Caco-2 (cell line): ENCODE measurements around the gene PAX7. TPM values are rescaled to one million over a fixed set of nuclear protein-coding genes. Genes with fewer than 3 reads are reported as not detected.

Source experiments
- BruUV-seq: library from RNA; stranded (reverse); fragments of 400-500 nt; replicated peaks from 2 replicates; lab custom pipeline; 2021; lab: Mats Ljungman, UMichigan
- CTCF ChIA-PET: fragments of 300-600 bp; sonication (Branson Sonifier 250); formaldehyde crosslinking; loops from one replicate; lab custom pipeline; 2022; ENCODE audit warnings: antibody characterized with exemption; lab: Charles Lee
- POLR2A ChIA-PET: fragments of 300-600 bp; sonication (Branson Sonifier 250); formaldehyde crosslinking; loops from one replicate; lab custom pipeline; 2022; ENCODE audit warnings: antibody characterized with exemption; lab: Charles Lee
- DNase-seq, 2 experiments: peaks; one replicate each; pipeline versions ENCODE4 v3.0.0 to v3.0.0-alpha.2; 2020 to 2022
- H3K27me3 ChIP-seq: replicated peaks from 2 replicates; pipeline ENCODE4 v1.6.0; 2011; ENCODE audit warnings: low read length; ENCODE audit not compliant: control insufficient read depth, insufficient read depth
- H3K36me3 ChIP-seq: 2 replicates; pipeline ENCODE4 v1.5.1; 2011; ENCODE audit warnings: low read length; ENCODE audit not compliant: control insufficient read depth, insufficient read depth
- H3K4me1 ChIP-seq: fragments of 250-450 bp; sonication (Bioruptor Pico); 2 replicates; pipeline ENCODE4 v1.5.1; 2020; ENCODE audit warnings: mild to moderate bottlenecking
- H3K4me3 ChIP-seq: 2 replicates; pipeline ENCODE4 v1.5.1; 2011; ENCODE audit warnings: low read depth, mild to moderate bottlenecking, control low read depth, low read length
- H3K9me3 ChIP-seq: fragments of 250-450 bp; sonication (Bioruptor Pico); 2 replicates; pipeline ENCODE4 v1.5.1; 2020; ENCODE audit warnings: mild to moderate bottlenecking, moderate library complexity
- H3K27ac Mint-ChIP-seq: one replicate; pipeline ENCODE4 v1.8.0; 2022; ENCODE audit warnings: mixed read lengths; ENCODE audit not compliant: unreplicated experiment
- H3K27me3 Mint-ChIP-seq: one replicate; pipeline ENCODE4 v1.8.0; 2022; ENCODE audit warnings: mixed read lengths; ENCODE audit not compliant: insufficient read depth, unreplicated experiment
- H3K36me3 Mint-ChIP-seq: one replicate; pipeline ENCODE4 v1.8.0; 2022; ENCODE audit warnings: mild to moderate bottlenecking, mixed read lengths; ENCODE audit not compliant: insufficient read depth, unreplicated experiment
- H3K4me1 Mint-ChIP-seq: one replicate; pipeline ENCODE4 v1.8.0; 2022; ENCODE audit warnings: low read depth, mixed read lengths; ENCODE audit not compliant: unreplicated experiment
- H3K4me3 Mint-ChIP-seq: one replicate; pipeline ENCODE4 v1.8.0; 2022; ENCODE audit warnings: mild to moderate bottlenecking, moderate library complexity, mixed read lengths; ENCODE audit not compliant: unreplicated experiment
- H3K9me3 Mint-ChIP-seq: one replicate; pipeline ENCODE4 v1.8.0; 2022; ENCODE audit warnings: mixed read lengths; ENCODE audit not compliant: unreplicated experiment
- CTCF ChIP-seq, 2 experiments: fragments of 200-600 bp in 1 of 2; IDR thresholded peaks; 1 replicate in 1 of 2; 2 replicates in 1 of 2; pipeline versions ENCODE4 v1.5.1 to v1.8.0; 2011 to 2022; ENCODE audit warnings: antibody characterized with exemption in 1 of 2, control low read depth in 1 of 2, inconsistent platforms in 1 of 2, low read depth in 1 of 2, low read length in 1 of 2, mild to moderate bottlenecking in 1 of 2, moderate library complexity in 1 of 2; ENCODE audit not compliant: insufficient read depth in 1 of 2, severe bottlenecking in 1 of 2, unreplicated experiment in 1 of 2
- intact Hi-C: fragments of 100-400 bp; cut with micrococcal nuclease; formaldehyde crosslinking; loops from one replicate; pipeline ENCODE4 v1.10.0; 2022; ENCODE audit not compliant: unreplicated experiment
- total RNA-seq: library from RNA; stranded (reverse); gene quantifications from 2 replicates; pipeline ENCODE4 v1.2.3, GENCODE V29; 2022

Gene PAX7
- total RNA-seq, 1 experiment from 2014 or later: 0.18 TPM

GRCh38 chr1:18632218-18632588, 1.6 kb downstream of the PAX7 start:
- H3K27me3 ChIP-seq: no peaks in the 10 kb centered on the region
- no peak overlapping the region for H3K4me3 Mint-ChIP-seq
- H3K36me3 ChIP-seq: no peaks in the 10 kb centered on the region

GRCh38 chr1:18632783-18633421, 2.3 kb downstream of the PAX7 start:
- no peaks in the 10 kb centered on the region for H3K9me3 ChIP-seq
- no peaks in the 10 kb centered on the region for H3K36me3 Mint-ChIP-seq
- no peaks in the 10 kb centered on the region for H3K4me1 ChIP-seq
- H3K4me1 Mint-ChIP-seq: no peaks in the 10 kb centered on the region
- ChIA-PET CTCF (no interaction called here), POLR2A (no interaction called here)
- H3K4me3 Mint-ChIP-seq: no peak overlapping the region
- BruUV-seq: no TSS peak
- H3K27me3 Mint-ChIP-seq: peaks cover 48% of the 10 kb centered on the region
- no peaks in the 10 kb centered on the region for H3K36me3 ChIP-seq
- H3K27me3 ChIP-seq: no peaks in the 10 kb centered on the region
- no peak overlapping the region for H3K27ac Mint-ChIP-seq
- H3K9me3 Mint-ChIP-seq: no peaks in the 10 kb centered on the region
- intact Hi-C loops: no loop called here
- TF ChIP-seq CTCF (IDR thresholded peaks at IDR 0.05; ENCODE audit: insufficient read depth in 1 of 2, low read depth in 1 of 2, low read length in 1 of 2, severe bottlenecking in 1 of 2, unreplicated experiment in 1 of 2): no peak
- no peak for DNase-seq
- H3K4me3 ChIP-seq: no peak overlapping the region

More at GRCh38 chr1:18632218-18632588, 1.6 kb downstream of the PAX7 start:
- DNase-seq: no peak
- no peak for TF ChIP-seq CTCF (IDR thresholded peaks at IDR 0.05; ENCODE audit: insufficient read depth in 1 of 2, low read depth in 1 of 2, low read length in 1 of 2, severe bottlenecking in 1 of 2, unreplicated experiment in 1 of 2)
- no peaks in the 10 kb centered on the region for H3K4me1 Mint-ChIP-seq
- ChIA-PET CTCF (no interaction called here), POLR2A (no interaction called here)
- H3K27me3 Mint-ChIP-seq: peaks cover 48% of the 10 kb centered on the region
- H3K4me3 ChIP-seq: no peak overlapping the region
- H3K9me3 ChIP-seq: no peaks in the 10 kb centered on the region
- H3K4me1 ChIP-seq: no peaks in the 10 kb centered on the region
- H3K36me3 Mint-ChIP-seq: no peaks in the 10 kb centered on the region
- intact Hi-C loops: no loop called here
- BruUV-seq: no TSS peak
- no peaks in the 10 kb centered on the region for H3K9me3 Mint-ChIP-seq
- no peak overlapping the region for H3K27ac Mint-ChIP-seq

GRCh38 chr1:18633422-18634155, 2.9 kb downstream of the PAX7 start:
- Histone ChIP-seq H3K4me1 (no peaks in the 10 kb centered on the region), H3K36me3 (no peaks in the 10 kb centered on the region), H3K4me3 (no peak overlapping the region), H3K9me3 (no peaks in the 10 kb centered on the region), H3K27me3 (no peaks in the 10 kb centered on the region)
- no TSS peak for BruUV-seq
- CTCF ChIA-PET: no interaction called here
- no peak overlapping the region for H3K4me3 Mint-ChIP-seq
- H3K36me3 Mint-ChIP-seq: no peaks in the 10 kb centered on the region
- TF ChIP-seq CTCF (IDR thresholded peaks at IDR 0.05; ENCODE audit: insufficient read depth in 1 of 2, low read depth in 1 of 2, low read length in 1 of 2, severe bottlenecking in 1 of 2, unreplicated experiment in 1 of 2): no peak
- peaks cover 53% of the 10 kb centered on the region for H3K27me3 Mint-ChIP-seq
- no peak overlapping the region for H3K27ac Mint-ChIP-seq
- H3K9me3 Mint-ChIP-seq: no peaks in the 10 kb centered on the region
- POLR2A ChIA-PET: no interaction called here
- DNase-seq: no peak
- no peaks in the 10 kb centered on the region for H3K4me1 Mint-ChIP-seq
- intact Hi-C loops: no loop called here
